ENCODE results near the gene PTPN14. TPM values are rescaled to one million over a fixed set of nuclear protein-coding genes. Genes with fewer than 3 reads are reported as not detected.

PTPN14 gene
- total and polyA plus RNA-seq, 11 donors, result 8.7 to 52.0 (median 33.5) TPM

DNA sequence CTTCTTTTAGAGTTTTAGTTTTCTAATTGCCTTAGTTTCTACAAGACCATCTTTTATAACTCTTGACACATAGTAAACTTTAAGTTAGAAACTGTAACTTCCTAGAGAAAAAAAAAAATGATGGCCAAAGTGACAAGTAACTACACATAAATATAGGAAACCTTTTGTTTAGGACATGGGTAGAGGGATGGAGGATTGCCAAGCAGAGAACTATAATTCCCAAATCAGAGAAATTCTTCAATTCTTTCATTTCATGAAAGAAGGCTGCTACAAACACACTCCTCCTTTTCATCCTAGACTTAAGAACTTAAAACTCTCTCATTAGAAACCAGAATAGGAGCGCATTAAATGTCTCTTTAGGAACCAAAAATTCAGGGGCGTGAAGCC is 125.0 kb downstream of the PTPN14 start:
- Histone ChIP-seq H3K36me3 (no peaks in the 10 kb centered on the region), H3K27ac (peak overlapping the region in 1 of 12 donors; percentile 0), H3K4me1 (peaks cover 0 to 41% (median 12%) of the 10 kb centered on the region in 12 donors), H3K27me3 (no peaks in the 10 kb centered on the region), H3K9me3 (no peaks in the 10 kb centered on the region), H3K4me3 (no peak overlapping the region)
- ATAC-seq, result no peak
- DNase-seq, result no peak
- TF ChIP-seq, protein P1, sequence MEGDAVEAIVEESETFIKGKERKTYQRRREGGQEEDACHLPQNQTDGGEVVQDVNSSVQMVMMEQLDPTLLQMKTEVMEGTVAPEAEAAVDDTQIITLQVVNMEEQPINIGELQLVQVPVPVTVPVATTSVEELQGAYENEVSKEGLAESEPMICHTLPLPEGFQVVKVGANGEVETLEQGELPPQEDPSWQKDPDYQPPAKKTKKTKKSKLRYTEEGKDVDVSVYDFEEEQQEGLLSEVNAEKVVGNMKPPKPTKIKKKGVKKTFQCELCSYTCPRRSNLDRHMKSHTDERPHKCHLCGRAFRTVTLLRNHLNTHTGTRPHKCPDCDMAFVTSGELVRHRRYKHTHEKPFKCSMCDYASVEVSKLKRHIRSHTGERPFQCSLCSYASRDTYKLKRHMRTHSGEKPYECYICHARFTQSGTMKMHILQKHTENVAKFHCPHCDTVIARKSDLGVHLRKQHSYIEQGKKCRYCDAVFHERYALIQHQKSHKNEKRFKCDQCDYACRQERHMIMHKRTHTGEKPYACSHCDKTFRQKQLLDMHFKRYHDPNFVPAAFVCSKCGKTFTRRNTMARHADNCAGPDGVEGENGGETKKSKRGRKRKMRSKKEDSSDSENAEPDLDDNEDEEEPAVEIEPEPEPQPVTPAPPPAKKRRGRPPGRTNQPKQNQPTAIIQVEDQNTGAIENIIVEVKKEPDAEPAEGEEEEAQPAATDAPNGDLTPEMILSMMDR (IDR thresholded peaks at IDR 0.05), result no peak
- TF ChIP-seq POLR2A (IDR thresholded peaks at IDR 0.05), result no peak
- WGBS, 4 donors, result 93 to 97% (median 96%) methylated on average over 2 of the region's 2 CpGs
- intact Hi-C loops (cut with DNase I), result no loop called here

DNA sequence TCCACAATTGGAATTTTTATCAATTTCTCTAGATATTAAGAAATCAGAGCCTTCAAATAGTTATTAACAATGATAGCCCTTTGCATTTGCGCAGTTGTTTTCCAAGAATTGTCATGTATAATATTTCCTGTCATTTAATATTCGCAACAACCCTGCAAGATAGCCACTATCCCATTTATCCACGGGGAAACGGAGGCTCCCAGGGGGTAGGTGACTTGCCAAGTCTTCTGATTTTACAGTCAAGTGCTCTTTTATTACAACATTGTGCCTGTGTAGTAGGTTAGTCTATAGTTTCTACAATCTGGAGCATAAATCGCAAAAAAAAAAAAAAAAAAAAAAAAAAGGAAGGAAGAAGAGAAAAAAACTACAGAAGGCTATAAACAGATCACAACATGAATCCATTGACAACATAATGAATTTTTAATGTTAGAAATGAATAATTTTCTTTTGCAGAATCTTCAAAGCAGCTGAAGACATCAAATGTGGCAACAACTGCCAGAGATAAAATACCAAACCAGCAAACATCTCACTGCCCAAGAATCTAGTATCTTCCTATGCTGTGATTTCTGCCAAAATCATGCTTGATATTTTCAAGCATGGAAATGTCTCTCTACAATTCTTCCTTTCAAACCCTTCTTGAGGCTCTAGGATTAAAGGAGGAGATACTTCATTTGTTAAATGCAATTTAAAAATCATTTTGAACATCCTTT is 125.5 kb downstream of the PTPN14 start:
- 44 to 56% (median 52%) methylated on average over 5 of the region's 5 CpGs for WGBS, 4 donors
- no peak for ATAC-seq
- intact Hi-C loops (cut with DNase I), result no loop called here
- TF ChIP-seq, protein P1 (IDR thresholded peaks at IDR 0.05), result no peak
- TF ChIP-seq POLR2A (IDR thresholded peaks at IDR 0.05), result no peak
- Histone ChIP-seq H3K9me3 (no peaks in the 10 kb centered on the region), H3K36me3 (no peaks in the 10 kb centered on the region), H3K27me3 (no peaks in the 10 kb centered on the region), H3K4me3 (no peak overlapping the region), H3K27ac (peak overlapping the region in 1 of 12 donors; percentile 0), H3K4me1 (peaks cover 0 to 41% (median 12%) of the 10 kb centered on the region in 12 donors)
- DNase-seq, result no peak

DNA sequence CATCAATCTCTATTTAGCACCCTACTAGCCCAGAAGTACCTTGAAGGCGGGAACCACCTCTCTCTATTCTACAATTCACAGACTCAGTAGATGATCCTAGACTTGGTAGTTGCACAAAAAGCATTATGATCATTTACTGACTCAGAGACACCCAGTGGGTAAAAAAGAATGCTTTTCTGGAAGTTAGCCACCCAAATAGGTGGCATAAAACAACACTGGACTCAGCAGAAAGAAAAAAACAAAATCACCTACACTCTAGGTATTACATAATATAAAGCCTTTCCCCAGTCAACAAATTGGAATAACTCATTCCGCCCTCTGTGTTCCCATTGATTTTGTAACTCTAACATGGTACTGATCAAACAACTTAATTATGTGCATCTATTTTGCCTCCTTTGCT is 126.3 kb downstream of the PTPN14 start:
- Histone ChIP-seq H3K4me1 (peaks cover 0 to 48% (median 14%) of the 10 kb centered on the region in 12 donors), H3K4me3 (no peak overlapping the region)
- 96 to 100% (median 98%) methylated on average over 2 of the region's 2 CpGs for WGBS, 4 donors

DNA sequence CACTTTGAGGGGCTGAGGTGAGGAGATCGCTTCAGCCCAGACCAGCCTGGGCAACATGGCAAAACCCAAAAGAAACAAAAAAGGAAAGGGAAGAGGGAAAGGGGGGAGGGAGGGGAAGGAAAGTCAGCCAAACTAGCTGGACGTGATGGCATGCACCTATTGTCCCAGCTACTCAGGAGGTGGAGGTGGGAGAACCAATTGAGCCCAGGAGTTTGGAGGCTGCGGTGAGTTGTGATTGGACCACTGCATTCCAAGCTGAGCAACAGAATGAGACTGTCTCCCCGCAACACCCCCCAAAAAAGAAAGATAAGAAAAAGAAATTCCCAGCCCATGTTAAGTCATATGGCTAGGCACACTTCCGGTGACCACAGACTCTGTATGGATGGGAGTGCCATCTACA is 128.4 kb downstream of the PTPN14 start:
- H3K9me3 ChIP-seq, result no peaks in the 10 kb centered on the region
- WGBS, 4 donors, result 78 to 87% (median 85%) methylated on average over 5 of the region's 5 CpGs
- H3K27me3 ChIP-seq, result no peaks in the 10 kb centered on the region
- no peak for ATAC-seq
- no peaks in the 10 kb centered on the region for H3K36me3 ChIP-seq
- intact Hi-C loops (cut with DNase I), result no loop called here
- no peak overlapping the region for H3K4me3 ChIP-seq
- no peak overlapping the region for H3K27ac ChIP-seq
- no peak for DNase-seq
- TF ChIP-seq, protein P1 (IDR thresholded peaks at IDR 0.05), result no peak
- TF ChIP-seq POLR2A (IDR thresholded peaks at IDR 0.05), result no peak
- peaks cover 0 to 59% (median 31%) of the 10 kb centered on the region in 12 donors for H3K4me1 ChIP-seq

More for the DNA sequence above, 126.3 kb downstream of the PTPN14 start:
- H3K36me3 ChIP-seq, result no peaks in the 10 kb centered on the region
- H3K9me3 ChIP-seq, result no peaks in the 10 kb centered on the region
- TF ChIP-seq, protein P1 (IDR thresholded peaks at IDR 0.05), result no peak
- TF ChIP-seq POLR2A (IDR thresholded peaks at IDR 0.05), result no peak
- ATAC-seq, result no peak
- intact Hi-C loops (cut with DNase I), result no loop called here
- no peak overlapping the region for H3K27ac ChIP-seq
- no peak for DNase-seq
- no peaks in the 10 kb centered on the region for H3K27me3 ChIP-seq
